Kidney epithelial cell (primary cell): ENCODE data around the gene GIMD1. TPM values are rescaled to one million over a fixed set of nuclear protein-coding genes. Genes with fewer than 3 reads are reported as not detected.

Experiments used
- DNase-seq: peaks from one replicate; pipeline ENCODE4 v3.0.0-alpha.2; 2010; ENCODE audit warnings: low read depth
- H3K27me3 ChIP-seq: 2 replicates; pipeline ENCODE4 v1.6.0; 2011; ENCODE audit warnings: low read length; ENCODE audit not compliant: control insufficient read depth, insufficient read depth
- H3K36me3 ChIP-seq: 2 replicates; pipeline ENCODE4 v1.5.1; 2011; ENCODE audit warnings: low read length; ENCODE audit not compliant: control insufficient read depth, insufficient read depth
- H3K4me3 ChIP-seq: 2 replicates; pipeline ENCODE4 v1.5.1; 2011; ENCODE audit warnings: low read depth, mild to moderate bottlenecking, control low read depth, low read length
- CTCF ChIP-seq: IDR thresholded peaks from 2 replicates; pipeline ENCODE4 v1.5.1; 2011; ENCODE audit warnings: mild to moderate bottlenecking, moderate library complexity, low read length, control low read depth, inconsistent platforms; ENCODE audit not compliant: insufficient read depth, poor library complexity, severe bottlenecking
- total RNA-seq: library from RNA; depleted of rRNA; stranded (reverse); fragments of >200 nt; gene quantifications from 2 replicates; pipeline ENCODE4 v1.2.3, GENCODE V29; 2015

Gene GIMD1
- total RNA-seq, 1 donor from 2014 or later: not detected

DNA sequence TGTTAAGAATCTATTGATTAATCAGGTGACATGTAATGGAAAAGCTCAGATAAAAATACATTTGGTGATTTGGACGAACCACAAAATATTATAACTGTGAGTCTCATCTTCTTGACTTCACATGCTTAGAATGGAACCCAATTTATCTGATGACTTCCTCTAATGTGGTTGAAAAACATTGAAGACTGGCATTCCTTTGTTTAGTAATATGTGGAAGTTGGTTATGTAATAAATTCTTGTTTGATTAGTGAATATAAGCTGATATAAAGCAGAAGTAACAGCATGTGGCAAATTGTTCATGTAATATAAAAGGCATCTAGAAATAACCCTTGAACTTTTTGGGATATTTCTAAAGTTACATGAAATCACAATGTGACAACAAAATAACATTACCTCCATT, 9.7 kb downstream of the GIMD1 start:
- H3K4me3 ChIP-seq: no peak overlapping the region
- no peaks in the 10 kb centered on the region for H3K36me3 ChIP-seq
- TF ChIP-seq CTCF: no peak
- no peaks in the 10 kb centered on the region for H3K27me3 ChIP-seq
- no peak for DNase-seq

DNA sequence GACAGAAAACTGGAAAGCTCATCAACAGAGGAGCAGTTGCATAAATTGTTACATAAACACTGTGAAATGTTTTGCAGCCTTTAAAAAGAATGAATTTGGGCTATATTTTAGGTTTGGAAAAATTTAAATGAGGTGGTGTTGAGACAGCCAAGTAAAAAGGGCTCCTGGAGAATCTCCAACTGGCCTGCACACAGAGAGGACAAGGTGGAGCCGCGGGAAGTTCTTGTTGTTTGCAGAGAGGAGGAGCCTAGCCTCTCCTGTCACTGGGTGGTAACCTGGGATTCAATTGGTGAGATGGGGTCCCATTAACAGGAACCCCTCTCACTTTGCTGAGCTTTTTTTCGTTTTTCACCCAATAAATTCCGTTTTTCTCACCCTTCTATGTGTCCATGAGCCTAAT, 13.4 kb downstream of the GIMD1 start:
- Histone ChIP-seq H3K4me3 (no peak overlapping the region), H3K36me3 (no peaks in the 10 kb centered on the region), H3K27me3 (no peaks in the 10 kb centered on the region)
- TF ChIP-seq CTCF: no peak
- DNase-seq: no peak

- no peak for DNase-seq
- H3K27me3 ChIP-seq: no peaks in the 10 kb centered on the region
- no peak for TF ChIP-seq CTCF
Observed at GRCh38 chr4:106353786-106354185, 14.8 kb downstream of the GIMD1 start.

DNA sequence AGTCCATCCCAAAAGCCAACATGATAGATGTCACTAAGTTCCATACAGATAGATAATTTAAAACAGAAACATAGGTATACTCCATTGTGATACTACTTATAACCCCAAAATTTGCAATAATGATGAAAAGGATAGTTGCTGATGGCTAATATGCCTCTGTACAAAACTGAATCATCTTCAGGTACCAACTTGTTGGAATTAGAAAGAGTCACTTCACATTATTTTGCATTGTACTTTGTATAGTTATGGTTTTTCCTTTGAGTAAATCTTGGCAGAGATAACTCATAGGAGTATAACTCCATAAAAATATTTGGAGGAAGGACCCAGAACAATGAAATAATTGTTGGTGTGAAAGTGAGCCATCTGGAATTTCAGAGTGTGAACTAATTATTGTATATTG, 17.6 kb downstream of the GIMD1 start:
- DNase-seq: no peak
- Histone ChIP-seq H3K36me3 (no peaks in the 10 kb centered on the region), H3K4me3 (no peak overlapping the region), H3K27me3 (no peaks in the 10 kb centered on the region)
- TF ChIP-seq CTCF: no peak

More at GRCh38 chr4:106353786-106354185, 14.8 kb downstream of the GIMD1 start:
- Histone ChIP-seq H3K4me3 (no peak overlapping the region), H3K36me3 (no peaks in the 10 kb centered on the region)

GRCh38 chr4:106347167-106347566, 21.4 kb downstream of the GIMD1 start:
- no peaks in the 10 kb centered on the region for H3K36me3 ChIP-seq
- no peak overlapping the region for H3K4me3 ChIP-seq
- no peaks in the 10 kb centered on the region for H3K27me3 ChIP-seq
- TF ChIP-seq CTCF: no peak
- no peak for DNase-seq

- Histone ChIP-seq H3K36me3 (no peaks in the 10 kb centered on the region), H3K4me3 (no peak overlapping the region), H3K27me3 (no peaks in the 10 kb centered on the region)
- no peak for TF ChIP-seq CTCF
- no peak for DNase-seq
Observed at GRCh38 chr4:106344647-106344970, 24.0 kb downstream of the GIMD1 start.
